Natural killer cell (primary cell): ENCODE data around the gene MAGEL2. TPM values are rescaled to one million over a fixed set of nuclear protein-coding genes. Genes with fewer than 3 reads are reported as not detected.

Source experiments
- ATAC-seq, 3 donors: fragments of 150-1000 bp in 2 of 3; fragments of 200-7000 bp in 1 of 3; cut with Tn5 transposase; 1 replicate in 1 of 3; 2 replicates in 2 of 3; pipeline ENCODE4 v1.10.0; 2021; ENCODE audit warnings: mild to moderate bottlenecking in 2 of 3, moderate library complexity in 2 of 3
- DNase-seq, 2 donors: peaks; one replicate each; pipeline versions ENCODE4 v3.0.0 to v3.0.0-alpha.2; 2013 to 2021; ENCODE audit warnings: mixed read lengths in 1 of 2
- H3K27ac ChIP-seq: one replicate; pipeline ENCODE4 v1.5.1; 2013; ENCODE audit warnings: mild to moderate bottlenecking, low read length
- H3K27me3 ChIP-seq: one replicate; pipeline ENCODE4 v1.6.1; 2013; ENCODE audit warnings: low read length; ENCODE audit not compliant: control insufficient read depth, insufficient read depth
- H3K36me3 ChIP-seq: one replicate; pipeline ENCODE4 v1.6.1; 2013; ENCODE audit warnings: low read length; ENCODE audit not compliant: control insufficient read depth, insufficient read depth
- H3K4me1 ChIP-seq: one replicate; pipeline ENCODE4 v1.6.1; 2013; ENCODE audit warnings: low read length; ENCODE audit not compliant: control insufficient read depth, insufficient read depth
- H3K4me3 ChIP-seq: one replicate; pipeline ENCODE4 v1.5.1; 2013; ENCODE audit warnings: low read length
- H3K9me3 ChIP-seq: one replicate; pipeline ENCODE4 v1.6.1; 2013; ENCODE audit warnings: low read length; ENCODE audit not compliant: control insufficient read depth, insufficient read depth
- H3K27ac Mint-ChIP-seq, 2 donors: one replicate each; pipeline ENCODE4 v1.8.0; 2022; ENCODE audit warnings: mild to moderate bottlenecking in 2 of 2, mixed read lengths in 2 of 2, moderate library complexity in 1 of 2
- H3K27me3 Mint-ChIP-seq, 2 donors: one replicate each; pipeline ENCODE4 v1.8.0; 2022; ENCODE audit warnings: low read depth in 2 of 2, mixed read lengths in 2 of 2
- H3K36me3 Mint-ChIP-seq: one replicate; pipeline ENCODE4 v1.8.0; 2022; ENCODE audit warnings: mixed read lengths
- H3K4me1 Mint-ChIP-seq, 2 donors: one replicate each; pipeline ENCODE4 v1.8.0; 2022; ENCODE audit warnings: mixed read lengths in 2 of 2
- H3K4me3 Mint-ChIP-seq: one replicate; pipeline ENCODE4 v1.8.0; 2022; ENCODE audit warnings: mild to moderate bottlenecking, moderate library complexity, mixed read lengths
- H3K9me3 Mint-ChIP-seq, 2 donors: one replicate each; pipeline ENCODE4 v1.8.0; 2022; ENCODE audit warnings: mixed read lengths in 2 of 2
- CTCF ChIP-seq: fragments of 200-600 bp; IDR thresholded peaks from one replicate; pipeline ENCODE4 v1.8.0; 2022; ENCODE audit warnings: antibody characterized with exemption
- WGBS: methylation state at CpG from one replicate; pipeline ENCODE4 v1.1.7; 2013; ENCODE audit warnings: missing lambda C conversion rate; ENCODE audit not compliant: insufficient coverage; 5-methylcytosine and 5-hydroxymethylcytosine counted together
- intact Hi-C: fragments of 100-400 bp; cut with micrococcal nuclease; formaldehyde crosslinking; loops from one replicate; pipeline ENCODE4 v1.14.2; 2022
- total RNA-seq, 4 donors: library from RNA; stranded (reverse); fragments of 120-200 nt in 1 of 4; gene quantifications; one replicate each; pipeline versions ENCODE4 v1.2.3 to v1.2.4, GENCODE V29; 2013 to 2022

Gene MAGEL2
- total RNA-seq, 3 donors from 2014 or later (not counting 1 experiment from before 2014, with no cell fraction given), result not detected

- peaks cover 0 to 3% of the 10 kb centered on the region in 2 donors for H3K9me3 Mint-ChIP-seq
- no peak for TF ChIP-seq CTCF
- H3K36me3 ChIP-seq, result no peaks in the 10 kb centered on the region
- H3K36me3 Mint-ChIP-seq, result no peaks in the 10 kb centered on the region
- H3K27ac Mint-ChIP-seq, result no peak overlapping the region
- ATAC-seq, result no peak
- WGBS, result 0% methylated on average over 1 of the region's 4 CpGs
- H3K27ac ChIP-seq, result no peak overlapping the region
- H3K27me3 Mint-ChIP-seq, result peaks cover 0 to 2% of the 10 kb centered on the region in 2 donors
- H3K27me3 ChIP-seq, result no peaks in the 10 kb centered on the region
- DNase-seq, result no peak
- H3K9me3 ChIP-seq, result no peaks in the 10 kb centered on the region
- H3K4me1 ChIP-seq, result no peaks in the 10 kb centered on the region
- no peak overlapping the region for H3K4me3 Mint-ChIP-seq
- H3K4me1 Mint-ChIP-seq, result no peaks in the 10 kb centered on the region
- no peak overlapping the region for H3K4me3 ChIP-seq
- intact Hi-C loops, result no loop called here
These were observed 18.3 kb downstream of the MAGEL2 start for GRCh38 chr15:23629234-23629805.

- DNase-seq (no peak), ATAC-seq (no peak)
- H3K4me1 ChIP-seq, result no peaks in the 10 kb centered on the region
- Mint-ChIP-seq H3K36me3 (no peaks in the 10 kb centered on the region), H3K27me3 (peaks cover 0 to 2% of the 10 kb centered on the region in 2 donors), H3K27ac (no peak overlapping the region), H3K9me3 (peaks cover 0 to 3% of the 10 kb centered on the region in 2 donors), H3K4me3 (no peak overlapping the region), H3K4me1 (no peaks in the 10 kb centered on the region)
- no peaks in the 10 kb centered on the region for H3K36me3 ChIP-seq
- intact Hi-C loops, result no loop called here
- no peak overlapping the region for H3K27ac ChIP-seq
- H3K27me3 ChIP-seq, result no peaks in the 10 kb centered on the region
- H3K9me3 ChIP-seq, result no peaks in the 10 kb centered on the region
- 52% methylated on average over 10 of the region's 13 CpGs for WGBS
- no peak for TF ChIP-seq CTCF
- H3K4me3 ChIP-seq, result no peak overlapping the region
These were observed 18.9 kb downstream of the MAGEL2 start for GRCh38 chr15:23628612-23629233.

DNA sequence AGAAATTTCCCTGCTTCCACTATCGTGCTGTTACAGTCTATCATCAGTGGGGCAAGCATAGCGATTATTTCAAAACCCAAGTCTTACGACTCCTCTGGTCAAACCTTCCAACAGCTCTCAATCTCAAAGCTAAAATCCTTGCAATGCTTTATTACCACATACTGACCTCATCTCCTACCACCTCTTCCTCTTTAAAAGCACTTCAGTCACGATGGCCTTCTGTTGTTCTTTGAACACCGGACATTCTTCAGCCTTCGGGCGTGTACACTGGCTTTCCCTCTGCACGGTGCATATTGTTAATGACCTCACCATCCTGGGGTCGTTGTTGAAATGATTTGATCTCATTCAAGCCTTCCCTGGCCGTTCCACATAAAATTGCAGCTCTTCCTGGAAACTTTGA is 31.1 kb downstream of the MAGEL2 start:
- H3K36me3 ChIP-seq, result no peaks in the 10 kb centered on the region
- no peak overlapping the region for H3K4me3 ChIP-seq
- no peaks in the 10 kb centered on the region for H3K4me1 ChIP-seq
- no peak overlapping the region for H3K27ac ChIP-seq
- Mint-ChIP-seq H3K27ac (no peak overlapping the region), H3K4me3 (no peak overlapping the region), H3K27me3 (no peaks in the 10 kb centered on the region), H3K36me3 (no peaks in the 10 kb centered on the region), H3K4me1 (no peaks in the 10 kb centered on the region), H3K9me3 (peaks cover 7 to 9% of the 10 kb centered on the region in 2 donors)
- H3K9me3 ChIP-seq, result no peaks in the 10 kb centered on the region
- intact Hi-C loops, result no loop called here
- no peaks in the 10 kb centered on the region for H3K27me3 ChIP-seq
- DNase-seq (no peak), ATAC-seq (no peak)
- WGBS, result 71% methylated on average over 9 of the region's 10 CpGs
- no peak for TF ChIP-seq CTCF

DNA sequence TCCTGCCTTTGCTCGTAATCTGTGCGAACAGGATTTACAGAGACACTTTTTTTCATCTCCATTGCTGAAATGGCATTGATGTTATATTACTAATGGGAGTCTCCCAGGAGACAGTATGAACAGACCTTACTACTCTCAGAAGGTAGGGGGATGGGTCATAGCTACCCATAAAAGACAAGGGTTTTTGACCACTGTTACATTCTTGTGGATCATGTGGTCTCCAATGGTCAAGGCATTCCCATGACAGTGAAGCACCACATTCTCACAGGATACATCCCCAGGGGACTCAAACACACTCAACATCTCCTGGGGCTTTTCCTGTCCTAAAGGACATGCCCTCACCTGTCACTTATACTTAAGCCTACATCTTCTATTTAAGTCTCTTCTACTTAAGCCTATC is 41.4 kb downstream of the MAGEL2 start:
- Histone ChIP-seq H3K27me3 (no peaks in the 10 kb centered on the region), H3K4me3 (no peak overlapping the region), H3K27ac (no peak overlapping the region), H3K36me3 (no peaks in the 10 kb centered on the region), H3K9me3 (no peaks in the 10 kb centered on the region), H3K4me1 (no peaks in the 10 kb centered on the region)
- Mint-ChIP-seq H3K4me3 (no peak overlapping the region), H3K9me3 (peaks cover 0 to 6% of the 10 kb centered on the region in 2 donors), H3K27me3 (no peaks in the 10 kb centered on the region), H3K36me3 (no peaks in the 10 kb centered on the region), H3K27ac (no peak overlapping the region), H3K4me1 (no peaks in the 10 kb centered on the region)
- no peak for TF ChIP-seq CTCF
- DNase-seq (no peak), ATAC-seq (no peak)
- intact Hi-C loops, result no loop called here
- 90% methylated on average over 2 of the region's 2 CpGs for WGBS
